Stimulated activated naive CD4-positive, alpha-beta T cell (primary cell): ENCODE results near the gene KDM2B.
A peak's percentile ranks its signal among the peaks of the same experiment; 100 is the strongest.

Experiments used
- DNase-seq, 6 experiments: peaks; one replicate each; lab custom pipeline; 2025; lab: John Stamatoyannopoulos, UW

KDM2B gene

DNA sequence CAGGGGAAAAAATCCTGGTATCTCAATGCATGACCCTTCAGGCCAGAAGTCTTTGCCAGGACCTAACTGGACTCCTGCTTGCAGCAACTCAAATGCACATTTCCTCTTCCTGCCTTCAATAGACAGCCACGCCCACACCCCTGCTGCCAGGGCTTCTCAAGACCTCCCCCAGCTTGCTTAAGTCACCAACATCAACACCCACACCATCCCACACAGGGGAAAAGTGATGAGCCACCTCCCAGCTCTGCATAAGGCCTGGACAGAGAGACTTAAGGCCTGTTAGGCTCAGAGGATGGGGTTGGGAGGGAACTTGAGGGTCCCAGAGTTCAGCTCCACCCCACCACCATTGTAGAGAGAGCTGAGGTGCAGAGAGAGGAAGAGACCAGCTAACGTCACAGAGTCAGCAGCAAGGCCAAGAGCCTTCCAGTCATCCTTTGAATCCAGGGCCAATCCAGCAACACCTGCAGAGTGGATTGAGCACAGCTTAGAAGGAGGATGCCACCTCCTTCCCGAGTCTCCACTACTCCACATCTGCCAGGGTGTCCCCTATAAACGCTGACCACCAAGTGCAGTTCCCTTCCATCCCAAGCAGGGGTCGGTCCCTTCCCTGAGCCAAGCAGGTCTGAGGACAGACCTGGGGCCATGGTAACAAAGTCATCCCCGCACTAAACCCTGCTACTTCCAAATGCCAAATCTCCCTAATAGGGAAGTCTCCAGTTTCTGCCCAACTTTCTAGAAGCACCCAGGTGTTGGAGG, 50.0 kb downstream of the KDM2B start:
- DNase-seq: peak; percentile 35 to 69 (median 52)

DNA sequence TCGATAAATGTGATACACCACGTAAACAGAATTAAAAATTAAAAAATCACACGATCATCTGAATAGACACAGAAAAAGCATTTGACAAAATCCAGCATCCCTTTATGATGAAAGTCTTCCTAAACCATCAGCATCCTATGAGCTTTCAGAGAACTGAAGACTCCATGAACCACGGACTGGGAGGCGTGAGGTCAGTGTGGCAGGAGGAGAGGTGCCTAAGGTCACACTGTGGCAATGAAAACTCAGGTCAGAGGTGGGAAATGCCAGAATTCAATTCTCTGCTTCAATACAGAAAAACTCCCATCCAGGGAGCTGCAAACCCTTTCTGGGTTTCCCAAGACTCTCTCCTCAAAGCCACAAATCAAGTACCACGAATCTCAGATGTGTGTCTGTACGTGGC, 51.6 kb downstream of the KDM2B start:
- no peak for DNase-seq

DNA sequence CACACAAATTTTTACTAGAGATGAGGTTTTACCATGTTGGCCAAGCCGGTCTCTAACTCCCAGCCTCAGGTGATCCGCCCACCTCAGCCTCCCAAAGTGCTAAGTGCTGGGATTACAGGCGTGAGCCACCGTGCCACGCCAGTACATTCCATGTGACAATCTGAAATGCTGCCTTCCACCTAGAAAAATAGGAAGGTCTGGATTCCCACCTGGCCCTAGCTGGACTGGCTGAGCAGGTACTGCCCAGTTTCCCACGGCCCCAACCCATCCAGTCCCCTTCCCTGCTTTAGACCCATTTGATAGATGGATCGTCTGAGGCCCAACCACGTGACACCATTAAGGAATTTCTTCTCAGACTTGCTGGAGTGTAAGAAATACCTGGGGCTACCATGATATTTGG, 55.4 kb downstream of the KDM2B start:
- DNase-seq: no peak

DNA sequence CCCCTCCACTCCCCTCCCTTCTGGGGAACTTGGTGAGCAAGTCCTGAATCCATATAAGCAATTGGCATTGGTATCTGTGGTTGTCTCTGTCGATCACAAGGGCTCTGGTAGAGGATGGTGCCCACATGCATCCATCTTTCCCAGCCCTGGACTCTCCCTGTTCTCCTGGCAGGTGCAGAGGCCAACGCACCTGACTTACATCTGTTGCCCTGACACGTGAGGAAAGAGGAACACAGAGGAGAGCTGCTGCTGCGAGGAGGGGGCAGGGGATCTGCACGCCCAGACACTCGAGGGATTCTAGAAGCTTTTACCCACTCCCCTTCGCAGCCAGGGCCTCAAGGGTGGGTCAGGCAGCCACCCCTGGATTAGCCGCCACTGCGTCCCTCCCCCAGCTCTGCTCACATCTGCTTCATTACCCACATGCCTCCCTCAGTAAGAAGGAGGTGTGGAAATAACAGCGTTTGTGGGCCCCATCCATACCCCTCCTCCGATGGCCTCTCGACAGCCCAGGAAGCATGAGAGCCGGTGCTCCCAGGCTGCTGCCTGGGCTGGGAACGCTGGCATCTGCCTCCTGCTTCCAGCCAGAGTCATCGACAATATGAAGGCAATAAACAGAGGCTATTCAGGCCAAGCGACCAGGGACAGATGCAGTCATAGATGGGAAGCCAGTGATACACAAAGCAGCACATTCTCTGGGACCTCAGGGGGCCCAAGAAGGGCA, 56.5 kb downstream of the KDM2B start:
- no peak for DNase-seq

DNA sequence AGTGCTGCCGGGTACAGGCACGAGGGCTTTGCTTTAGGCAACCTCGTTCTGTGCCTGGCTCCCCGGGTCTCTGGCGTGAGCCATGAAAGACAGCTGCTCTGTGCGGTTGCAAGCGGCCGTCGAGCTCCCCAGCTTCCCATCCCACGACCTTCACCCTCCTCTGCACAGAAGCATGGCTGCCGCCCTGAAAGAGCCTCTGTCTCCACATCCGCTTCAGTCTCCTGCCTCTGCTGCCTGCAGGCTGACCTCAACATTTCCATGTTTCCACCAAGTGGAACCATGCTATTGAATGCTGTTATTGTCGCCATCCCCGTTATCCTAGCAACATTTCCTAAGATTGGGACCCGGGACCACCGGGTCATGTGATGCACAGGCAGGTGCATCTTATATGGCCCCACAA, 57.1 kb downstream of the KDM2B start:
- DNase-seq: no peak

DNA sequence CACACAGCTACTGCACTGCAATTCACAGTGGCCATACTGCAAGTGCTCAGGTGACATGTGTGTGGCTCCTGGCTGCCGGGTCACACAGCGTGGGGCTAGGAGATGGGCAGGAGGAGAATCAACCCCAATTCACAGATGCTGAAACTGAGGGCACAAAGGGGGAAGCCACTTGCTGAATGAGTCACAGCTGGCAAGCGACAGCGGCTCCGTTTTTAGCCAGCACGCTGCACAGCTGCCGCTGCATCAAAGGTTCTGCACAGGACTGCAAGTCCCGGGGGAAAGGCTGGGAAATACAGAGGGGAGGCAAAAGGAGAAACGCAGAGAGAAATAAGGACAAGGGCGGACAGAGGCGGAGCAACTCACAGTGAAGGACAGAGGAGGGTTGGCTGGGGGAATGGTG, 57.9 kb downstream of the KDM2B start:
- DNase-seq: no peak

DNA sequence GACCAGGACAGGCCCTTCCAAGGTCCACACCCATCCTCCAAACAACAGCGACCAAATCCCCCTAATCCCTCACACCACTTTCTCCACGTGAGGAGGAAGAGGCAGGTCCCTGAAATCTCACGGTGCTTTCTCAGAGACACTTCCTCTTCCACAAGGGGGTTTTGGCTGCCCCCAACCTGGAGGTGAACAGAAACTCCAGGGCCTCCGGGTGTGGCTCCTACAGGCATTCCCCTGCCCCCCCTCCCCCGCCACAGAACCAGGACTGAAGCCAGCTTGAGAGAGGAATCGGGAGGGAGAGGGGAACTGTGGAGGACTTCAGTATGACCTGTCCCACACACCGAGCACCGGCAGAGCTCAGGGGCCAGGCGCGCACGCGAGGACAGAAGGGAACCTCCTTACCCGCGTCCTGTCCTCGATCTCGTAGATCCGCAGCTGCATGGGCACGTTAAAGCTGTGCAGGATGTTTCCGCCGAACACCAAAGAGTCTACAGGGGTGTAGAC, 60.2 kb downstream of the KDM2B start:
- no peak for DNase-seq

DNA sequence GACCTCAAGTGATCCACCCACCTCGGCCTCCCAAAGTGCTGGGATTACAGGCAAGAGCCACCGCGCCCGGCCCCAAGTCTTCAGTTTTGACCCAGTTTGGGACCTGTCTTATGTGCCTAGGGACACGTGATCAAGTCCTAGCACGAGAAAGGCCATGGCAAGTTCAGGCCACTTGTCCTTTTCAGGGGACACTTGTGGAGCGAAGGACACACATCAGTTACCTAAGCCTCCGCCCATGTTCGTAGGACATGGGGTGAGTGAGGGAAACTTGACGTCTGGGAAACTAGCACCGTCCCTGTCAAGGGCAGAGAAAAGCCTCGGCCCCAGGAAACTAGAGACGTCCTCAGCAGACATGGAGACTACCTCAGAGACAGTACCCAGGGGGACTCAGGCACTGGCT, 60.7 kb downstream of the KDM2B start:
- DNase-seq: no peak

DNA sequence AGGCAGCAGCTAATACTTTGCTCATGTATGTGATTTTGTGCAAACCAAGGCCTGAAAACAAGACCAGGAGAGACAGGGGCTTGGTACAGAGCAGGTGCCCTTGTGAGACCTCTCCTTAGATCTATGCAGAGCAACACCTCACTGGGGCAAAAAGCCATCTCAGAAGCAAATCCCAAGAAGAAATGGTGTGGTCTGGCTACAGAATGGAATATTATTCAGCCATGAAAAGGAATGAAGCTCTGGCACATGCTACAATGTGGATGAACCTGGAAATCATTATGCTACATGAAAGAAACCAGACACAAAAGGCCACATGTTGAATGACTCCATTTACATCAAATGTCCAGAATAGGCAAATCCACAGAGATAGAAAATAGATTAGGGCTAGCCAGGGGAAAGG, 61.6 kb downstream of the KDM2B start:
- DNase-seq: no peak

DNA sequence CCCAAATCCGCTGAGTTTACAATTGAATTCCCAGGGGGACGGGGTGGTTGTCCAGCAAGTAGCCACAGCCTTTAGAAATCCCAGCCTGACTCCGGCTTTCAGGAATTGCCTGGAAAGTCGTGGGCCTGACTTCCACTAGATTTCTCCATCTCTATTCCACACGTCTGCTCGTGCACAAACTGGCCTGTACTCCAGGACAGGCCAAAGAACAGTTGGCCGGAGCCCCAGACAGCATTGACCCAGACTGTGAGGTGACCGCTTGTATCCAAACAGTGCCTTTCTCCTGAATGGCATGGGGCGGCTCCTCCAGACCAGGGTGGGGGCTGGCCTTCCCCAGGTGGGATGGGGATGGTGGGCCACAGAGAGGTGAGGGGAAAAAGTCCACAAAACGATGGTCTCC, 62.2 kb downstream of the KDM2B start:
- DNase-seq: no peak

DNA sequence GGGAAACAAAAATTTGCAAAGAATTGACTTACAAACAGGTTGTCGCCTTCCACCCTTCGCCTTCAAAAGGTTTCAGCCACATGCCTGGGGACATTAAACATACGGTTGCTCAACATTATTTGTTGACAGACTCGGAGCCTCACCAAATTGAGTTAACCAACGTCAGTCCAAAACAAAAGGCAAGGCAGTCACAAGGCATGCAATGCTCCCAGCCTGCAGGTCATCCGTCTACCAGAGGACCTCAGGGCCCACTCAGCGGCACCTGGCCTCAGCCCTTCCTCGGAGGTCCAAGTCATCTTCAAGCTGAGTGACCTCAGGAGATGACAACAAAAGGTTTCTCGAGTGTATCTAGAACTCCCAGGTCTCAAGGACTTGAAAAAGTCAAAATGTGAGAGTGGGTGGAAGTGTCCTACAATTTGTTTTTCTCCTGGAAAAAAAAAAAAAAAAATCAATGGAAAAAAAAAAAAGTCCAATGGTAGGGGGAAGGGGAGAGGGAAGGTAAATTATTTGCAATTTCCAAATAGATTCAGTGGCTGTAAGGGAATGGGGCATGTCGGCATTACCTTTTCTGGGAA, 64.3 kb downstream of the KDM2B start:
- no peak for DNase-seq

DNA sequence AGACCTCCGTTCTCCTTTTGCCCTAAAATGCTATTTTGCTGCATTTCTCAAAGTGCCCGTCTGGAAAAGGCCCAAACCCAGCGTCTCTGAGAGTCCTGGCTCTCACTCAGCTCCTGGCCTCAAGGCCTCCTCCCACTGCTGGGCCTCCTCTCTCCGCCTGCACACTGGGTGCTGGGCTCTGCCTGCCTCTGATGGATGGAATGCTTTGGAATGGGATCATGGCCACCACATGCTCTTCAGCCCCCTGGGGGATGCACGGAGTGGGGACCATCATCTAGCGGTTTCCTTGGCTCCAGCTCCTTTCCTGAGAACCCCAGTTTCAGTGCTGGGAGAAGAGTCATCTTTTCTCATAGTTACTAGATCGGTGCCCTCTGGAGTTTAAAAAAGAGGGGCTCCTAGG, 65.2 kb downstream of the KDM2B start:
- no peak for DNase-seq

DNA sequence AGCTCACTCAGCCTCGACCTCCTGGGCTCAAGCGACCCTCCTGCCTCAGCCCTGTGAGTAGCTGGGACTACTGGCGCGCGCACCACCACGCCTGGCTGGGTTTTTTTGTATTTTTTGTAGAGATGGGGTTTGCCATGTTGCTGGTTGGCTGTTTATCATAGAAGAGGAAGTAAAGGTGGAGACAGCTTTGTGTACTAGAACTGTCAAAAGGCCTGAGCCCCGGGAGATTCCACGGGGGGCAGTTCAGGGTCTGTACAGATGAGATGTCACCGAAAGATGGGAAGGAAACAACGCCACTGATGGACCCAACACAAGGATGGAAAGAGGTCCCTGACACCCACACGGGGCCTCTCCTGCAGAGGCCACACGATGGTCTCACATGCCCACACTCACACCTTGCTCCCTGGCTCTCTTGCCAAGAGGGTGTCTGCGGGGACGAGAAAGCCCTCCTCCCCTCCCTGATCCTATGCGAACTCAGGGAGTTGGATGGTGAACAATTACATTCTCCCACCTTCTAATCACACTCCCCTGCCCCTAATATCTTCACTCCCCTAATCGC, 66.6 kb downstream of the KDM2B start:
- DNase-seq: peak in 1 of 6 experiments; percentile 4

DNA sequence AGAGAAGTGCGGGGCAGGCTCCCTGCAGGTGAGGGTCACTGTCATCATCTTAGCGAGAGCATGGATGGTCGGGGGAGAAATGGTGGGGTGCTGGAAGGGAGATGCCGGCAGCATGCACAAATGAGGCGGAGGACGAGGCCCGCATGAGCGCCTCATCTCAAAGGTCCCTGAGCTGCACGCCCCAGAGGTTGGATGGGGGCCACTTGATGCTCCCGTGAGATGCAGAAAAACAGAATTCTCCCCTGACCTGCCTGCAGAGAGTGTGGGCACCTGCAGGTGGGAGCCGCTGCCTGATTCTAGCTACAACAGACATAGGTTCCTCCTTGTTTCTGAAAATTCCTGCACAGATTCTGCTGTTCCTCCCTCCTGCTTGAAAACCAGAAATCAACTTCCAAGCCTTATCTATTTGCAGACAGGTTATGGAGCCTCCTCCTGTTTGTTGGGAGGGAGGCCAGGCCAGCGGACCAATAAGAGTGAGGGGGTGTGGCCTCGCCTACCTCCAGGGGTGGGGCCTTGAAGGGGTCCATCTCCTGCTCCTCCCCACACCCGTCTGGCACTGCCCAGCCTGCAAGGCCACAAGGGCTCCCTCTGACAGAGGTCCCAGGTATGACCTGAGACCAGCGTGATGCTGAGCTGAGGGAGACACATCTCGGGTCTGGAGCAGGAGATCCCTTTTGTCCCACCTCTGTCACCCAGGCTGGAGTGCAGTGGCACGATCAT, 67.2 kb downstream of the KDM2B start:
- no peak for DNase-seq

DNA sequence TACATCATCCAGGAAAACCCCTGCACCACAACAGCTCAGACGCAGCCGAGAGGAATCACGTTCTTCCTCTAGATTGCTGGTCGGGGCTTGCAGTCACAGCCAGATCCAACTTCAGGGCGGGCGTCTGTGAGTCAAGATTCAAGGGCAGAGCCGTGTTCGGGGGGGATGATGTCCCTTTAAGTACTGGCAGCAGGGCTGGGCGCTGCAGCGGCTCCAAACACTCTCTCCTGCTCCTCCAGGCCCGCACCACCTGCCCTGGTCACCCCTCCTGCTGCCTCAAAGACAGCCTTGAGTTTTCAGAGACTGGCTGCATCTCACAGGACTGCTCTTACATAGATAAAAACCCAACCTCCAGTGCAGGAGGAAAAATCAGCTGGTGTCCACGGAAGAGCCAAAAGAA, 68.3 kb downstream of the KDM2B start:
- no peak for DNase-seq

DNA sequence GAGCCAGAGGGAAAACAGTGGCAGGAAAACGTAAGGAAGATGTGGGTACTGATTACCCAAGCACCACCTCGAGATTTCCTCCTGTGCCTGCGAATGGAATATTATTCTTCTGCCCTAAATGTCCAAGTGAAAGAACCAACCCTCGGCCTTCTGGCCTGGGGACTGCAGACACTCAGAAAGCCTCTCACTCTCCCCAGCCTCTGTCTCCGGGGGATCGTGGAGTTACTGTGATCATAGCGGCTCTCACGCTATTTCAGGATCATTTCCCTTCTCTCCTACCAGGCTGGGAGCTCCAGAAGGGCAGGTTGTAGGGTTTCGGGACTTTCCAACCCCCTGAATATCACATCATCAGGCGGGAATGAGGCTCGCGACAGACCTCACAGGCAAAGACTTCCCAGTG, 68.9 kb downstream of the KDM2B start:
- no peak for DNase-seq

DNA sequence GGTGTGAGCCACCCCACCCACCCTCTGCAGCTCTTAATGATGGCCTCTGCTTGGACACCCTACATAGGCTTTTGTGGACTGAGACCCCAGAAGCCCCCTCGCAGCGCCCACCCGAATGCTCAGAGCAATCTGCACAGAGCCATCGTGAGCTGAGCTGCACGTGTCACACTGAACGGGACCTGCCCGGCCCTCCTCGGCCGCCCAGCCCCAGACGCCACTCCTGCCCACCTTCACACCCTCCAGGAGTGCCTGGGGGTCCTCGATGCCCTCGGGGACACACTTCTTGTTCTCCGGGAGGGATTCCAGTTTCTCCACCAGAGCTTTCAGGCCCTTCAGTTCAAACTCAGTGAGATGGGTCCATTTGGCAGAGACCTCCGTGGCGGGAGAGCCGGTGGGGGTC, 71.5 kb downstream of the KDM2B start:
- no peak for DNase-seq

DNA sequence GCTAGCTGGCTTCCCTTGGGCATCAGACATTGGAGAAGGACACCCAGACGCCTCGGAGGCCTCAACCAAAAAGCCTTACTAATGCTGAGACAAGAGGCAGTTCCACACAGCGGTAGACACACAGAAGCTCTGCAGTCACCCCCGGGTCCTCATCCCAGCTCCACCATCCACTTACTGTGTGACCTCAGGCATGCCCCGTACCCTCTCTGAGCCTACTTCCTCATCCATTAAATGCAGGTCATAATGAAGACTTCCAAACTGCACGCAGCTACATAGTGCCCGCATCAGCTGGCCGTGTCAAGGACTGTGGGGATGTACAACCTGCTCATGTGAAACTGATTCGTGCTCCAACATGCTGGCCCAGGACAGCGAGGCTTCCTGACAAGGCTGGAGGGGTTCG, 72.3 kb downstream of the KDM2B start:
- DNase-seq: no peak

DNA sequence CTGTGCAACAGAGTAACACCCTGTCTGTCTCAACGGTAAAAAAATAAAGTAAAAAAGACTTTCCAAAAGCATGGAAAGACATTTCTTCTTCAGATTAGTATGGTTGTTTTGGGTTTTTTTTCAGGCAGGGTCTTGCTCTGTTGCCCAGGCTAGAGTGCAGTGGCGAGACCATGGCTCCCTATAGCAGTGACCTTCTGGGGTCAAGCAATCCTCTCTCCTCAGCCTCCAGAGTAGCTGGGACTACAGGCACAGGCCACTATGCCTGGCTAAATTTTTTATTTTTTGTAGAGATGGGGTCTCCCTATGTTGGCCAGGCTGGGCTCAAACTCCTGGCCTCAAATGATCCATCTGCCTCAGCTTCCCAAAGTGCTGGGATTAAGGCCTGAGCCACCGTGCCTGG, 72.8 kb downstream of the KDM2B start:
- no peak for DNase-seq

DNA sequence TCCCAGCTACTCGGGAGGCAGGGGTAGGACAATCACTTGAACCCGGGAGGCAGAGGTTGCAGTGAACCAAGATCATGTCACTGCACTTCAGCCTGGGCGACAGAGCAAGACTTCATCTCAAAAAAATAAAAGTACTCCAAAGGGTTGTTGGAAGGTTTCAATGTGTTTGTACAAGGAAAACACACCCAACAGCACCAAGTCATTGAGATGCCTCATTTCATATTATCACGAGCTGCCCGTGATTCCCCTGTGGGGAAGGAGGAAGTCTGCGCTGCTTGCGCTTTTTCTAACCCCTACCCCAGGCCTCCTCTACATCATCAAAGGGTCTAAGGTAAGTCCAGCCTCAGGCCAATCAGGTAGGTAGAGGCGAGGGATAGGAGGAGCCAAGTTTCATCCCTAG, 73.6 kb downstream of the KDM2B start:
- DNase-seq: no peak

DNA sequence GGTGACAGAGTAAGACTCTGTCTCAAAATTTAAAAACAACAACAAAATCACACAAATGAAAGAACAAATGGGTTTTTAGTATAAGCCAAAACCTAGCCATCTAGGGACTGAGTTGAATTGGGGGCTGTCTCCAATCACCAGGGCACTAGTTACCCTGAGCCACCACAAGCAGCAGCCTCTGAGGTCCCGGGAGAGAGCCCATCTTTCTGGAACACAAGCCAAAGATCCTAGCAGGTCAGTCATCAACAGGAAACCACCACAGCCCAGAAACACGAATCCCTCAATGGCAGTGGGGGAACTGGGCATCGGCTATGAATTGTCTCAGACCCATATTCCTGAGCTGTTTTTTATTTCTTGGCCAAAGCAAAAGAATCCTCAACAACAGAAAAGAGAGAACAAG, 75.3 kb downstream of the KDM2B start:
- DNase-seq: no peak

DNA sequence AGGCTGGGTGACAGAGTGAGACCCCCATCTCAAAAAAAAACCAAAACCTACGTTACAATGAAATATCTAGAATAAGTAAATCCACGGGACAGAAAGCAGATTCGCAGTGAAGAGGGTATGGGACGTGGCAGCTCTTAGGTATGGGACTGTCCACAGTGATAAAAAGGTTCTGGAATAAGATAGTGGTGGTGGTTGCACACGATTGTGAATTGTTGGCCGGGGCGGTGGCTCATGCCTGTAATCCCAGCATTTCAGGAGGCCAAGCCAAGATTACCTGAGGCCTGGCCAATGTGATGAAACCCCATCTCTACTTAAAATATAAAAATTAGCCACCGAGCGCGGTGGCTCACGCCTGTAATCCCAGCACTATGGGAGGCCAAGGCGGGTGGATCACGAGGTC, 76.3 kb downstream of the KDM2B start:
- no peak for DNase-seq
